GM18519 (cell line): ENCODE results near the gene ZCWPW1.
"Not testable (repeated sequence)": the region's sequence is repeated elsewhere in the genome, so short reads cannot be mapped to it uniquely, and the experiment has no call there.

Experiments used
- ATAC-seq: cut with Tn5 transposase; IDR thresholded peaks from one replicate; pipeline ENCODE4 v1.9.1; 2021; ENCODE audit warnings: mild to moderate bottlenecking, moderate library complexity; ENCODE audit not compliant: unreplicated experiment, low FRiP score

The ZCWPW1 gene

DNA sequence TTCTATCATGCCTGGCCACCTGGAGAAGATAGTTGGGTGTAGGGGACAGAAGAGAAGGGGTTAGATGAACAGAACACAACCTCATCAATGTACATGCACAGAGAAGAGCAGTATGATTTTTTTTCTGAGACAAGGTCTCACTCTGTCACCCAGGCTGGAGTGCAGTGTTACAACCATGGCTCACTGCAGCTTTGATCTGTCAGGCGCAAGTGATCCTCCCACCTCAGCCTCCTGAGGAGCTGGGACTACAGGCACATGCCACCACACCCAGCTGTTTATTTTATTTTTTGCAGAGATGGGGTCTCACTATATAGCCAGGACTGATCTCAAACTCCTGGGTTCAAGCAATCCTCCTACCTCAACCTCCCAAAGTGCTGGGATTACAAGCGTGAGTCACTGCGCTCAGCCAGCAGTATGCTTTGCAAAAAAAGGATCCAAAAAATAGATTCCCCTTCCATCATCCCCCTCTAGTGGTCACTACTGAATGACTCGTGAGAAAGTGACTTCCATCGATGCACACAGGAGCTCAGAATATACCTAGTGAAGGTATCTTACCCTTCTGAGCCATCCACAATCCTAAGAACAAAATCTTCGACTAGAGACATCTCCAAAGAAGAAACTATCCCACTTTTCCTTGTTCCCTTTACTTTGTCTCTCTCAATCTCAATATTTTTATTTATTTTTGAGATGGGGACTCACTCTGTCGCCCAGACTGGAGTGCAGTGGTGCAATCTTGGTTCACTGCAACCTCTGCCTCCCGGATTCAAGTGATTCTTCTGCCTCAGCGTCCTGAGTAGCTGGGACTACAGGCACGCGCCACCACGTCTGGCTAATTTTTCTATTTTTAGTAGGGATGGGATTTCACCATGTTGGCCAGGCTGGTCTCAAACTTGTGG lies 21.0 kb downstream of the ZCWPW1 start:
- ATAC-seq: no peak

DNA sequence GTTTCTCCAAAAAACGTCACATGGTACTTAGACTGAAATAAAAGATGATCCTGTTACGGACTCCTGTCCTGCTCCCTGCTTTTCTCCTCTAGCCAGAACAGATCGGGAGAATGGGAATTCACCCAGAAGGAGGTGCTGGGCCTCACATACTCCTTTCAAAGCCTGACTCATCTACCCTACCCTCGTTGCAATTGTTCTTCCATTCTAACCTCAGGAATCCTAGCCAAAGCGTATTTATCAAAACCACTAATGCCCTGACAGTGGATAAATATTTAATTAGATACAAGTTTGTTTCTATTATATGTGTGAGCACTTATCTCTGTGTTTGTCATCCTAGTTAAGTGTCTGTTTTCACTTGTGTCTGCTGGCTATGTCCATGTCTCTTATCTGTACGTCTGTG lies 21.7 kb downstream of the ZCWPW1 start:
- no peak for ATAC-seq

DNA sequence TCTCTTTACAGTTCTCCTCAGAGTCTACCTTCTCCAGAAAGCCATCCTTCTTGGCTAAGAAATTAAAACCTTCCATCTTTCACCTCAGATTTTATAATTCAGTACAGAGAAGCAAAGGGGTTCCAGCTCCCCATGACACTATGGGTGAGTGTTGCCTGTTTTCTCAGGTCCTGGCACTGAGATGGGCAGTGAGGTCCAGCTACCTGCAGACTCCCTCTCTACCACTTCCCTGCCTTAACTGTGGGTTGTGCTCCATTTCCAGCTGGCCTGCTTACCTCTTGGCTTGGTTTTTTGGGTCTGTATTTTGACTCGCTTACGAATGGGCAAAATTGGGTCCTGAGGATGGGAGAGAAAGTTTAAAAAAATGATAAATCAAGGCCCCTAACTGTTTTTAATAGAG lies 26.3 kb downstream of the ZCWPW1 start:
- no peak for ATAC-seq

DNA sequence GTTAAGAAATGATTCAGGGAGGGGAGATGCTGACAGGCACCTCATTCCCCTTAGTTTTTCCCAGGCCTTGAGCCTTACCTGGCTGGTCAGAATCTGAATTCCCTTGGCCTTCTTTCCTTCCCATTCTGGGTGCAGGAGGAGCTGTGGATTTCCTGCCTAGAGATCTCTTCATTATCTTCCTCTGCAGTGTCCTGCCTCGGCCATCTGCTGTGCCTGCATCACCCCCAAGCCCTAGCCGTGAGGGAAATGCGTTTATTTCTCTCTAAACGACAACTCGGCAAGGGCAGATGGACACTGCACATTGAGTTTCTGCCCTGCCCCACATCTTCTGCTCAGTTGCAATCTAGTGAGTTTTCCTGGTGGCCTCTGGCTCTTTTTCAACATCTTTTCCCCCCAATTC lies 26.7 kb downstream of the ZCWPW1 start:
- ATAC-seq: no peak

DNA sequence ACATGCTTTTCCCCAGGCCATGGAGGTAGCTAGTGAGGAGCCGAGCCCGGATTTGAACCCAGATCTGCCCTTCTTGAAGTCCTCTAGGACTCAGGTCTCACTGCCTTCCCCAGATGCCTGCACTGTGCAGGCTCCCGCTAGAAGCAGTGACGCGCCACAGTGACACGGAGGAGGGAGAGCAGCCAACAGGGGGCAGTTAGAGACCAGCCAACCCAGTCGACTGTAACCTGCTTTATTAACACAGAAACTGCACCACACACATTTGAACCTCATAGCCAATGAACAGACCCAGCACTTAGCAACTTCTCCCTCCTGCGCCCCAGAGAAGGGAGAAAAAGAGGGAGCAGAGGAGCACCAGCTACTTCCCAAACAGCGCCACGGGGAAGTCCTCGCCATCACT lies 27.8 kb downstream of the ZCWPW1 start:
- ATAC-seq: no peak

DNA sequence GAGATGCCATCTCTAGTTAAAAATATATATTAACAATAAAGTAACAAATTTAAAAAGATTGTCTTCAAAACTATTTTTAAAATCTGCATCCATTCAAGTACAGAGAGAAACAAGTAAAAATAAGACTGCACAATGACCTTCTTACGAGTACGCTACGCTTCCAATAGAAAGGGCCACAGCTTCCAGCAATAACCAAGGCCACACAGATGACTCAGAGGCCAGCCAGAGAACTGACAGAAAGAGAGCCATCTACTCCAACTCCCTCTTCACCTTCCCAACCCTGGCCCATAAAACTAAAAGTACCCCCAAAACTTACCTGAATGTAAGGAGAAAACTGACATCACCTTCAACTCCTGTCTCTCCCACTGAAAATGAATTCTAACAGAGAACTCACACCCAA lies 28.5 kb downstream of the ZCWPW1 start:
- ATAC-seq: no peak

DNA sequence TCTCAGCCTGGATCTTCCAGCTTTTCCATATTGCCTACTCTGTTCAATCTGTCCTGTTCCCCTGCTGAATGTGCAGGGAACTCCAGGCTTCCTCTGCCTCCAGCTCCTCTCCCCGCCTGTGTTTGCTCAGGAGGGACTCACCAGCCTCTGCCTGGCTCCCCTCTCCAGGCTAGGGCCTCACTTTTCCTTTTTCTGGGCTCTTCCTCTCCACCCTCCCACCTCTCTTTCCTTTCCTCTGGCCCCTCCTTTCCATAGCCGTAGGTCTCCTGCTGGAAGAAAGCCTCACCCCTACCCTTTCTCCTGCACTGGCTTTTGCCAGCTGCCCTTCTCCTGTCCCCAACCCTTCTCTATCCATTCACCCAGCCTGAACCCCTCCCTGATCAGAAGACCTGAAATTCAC lies 30.3 kb downstream of the ZCWPW1 start:
- no peak for ATAC-seq

DNA sequence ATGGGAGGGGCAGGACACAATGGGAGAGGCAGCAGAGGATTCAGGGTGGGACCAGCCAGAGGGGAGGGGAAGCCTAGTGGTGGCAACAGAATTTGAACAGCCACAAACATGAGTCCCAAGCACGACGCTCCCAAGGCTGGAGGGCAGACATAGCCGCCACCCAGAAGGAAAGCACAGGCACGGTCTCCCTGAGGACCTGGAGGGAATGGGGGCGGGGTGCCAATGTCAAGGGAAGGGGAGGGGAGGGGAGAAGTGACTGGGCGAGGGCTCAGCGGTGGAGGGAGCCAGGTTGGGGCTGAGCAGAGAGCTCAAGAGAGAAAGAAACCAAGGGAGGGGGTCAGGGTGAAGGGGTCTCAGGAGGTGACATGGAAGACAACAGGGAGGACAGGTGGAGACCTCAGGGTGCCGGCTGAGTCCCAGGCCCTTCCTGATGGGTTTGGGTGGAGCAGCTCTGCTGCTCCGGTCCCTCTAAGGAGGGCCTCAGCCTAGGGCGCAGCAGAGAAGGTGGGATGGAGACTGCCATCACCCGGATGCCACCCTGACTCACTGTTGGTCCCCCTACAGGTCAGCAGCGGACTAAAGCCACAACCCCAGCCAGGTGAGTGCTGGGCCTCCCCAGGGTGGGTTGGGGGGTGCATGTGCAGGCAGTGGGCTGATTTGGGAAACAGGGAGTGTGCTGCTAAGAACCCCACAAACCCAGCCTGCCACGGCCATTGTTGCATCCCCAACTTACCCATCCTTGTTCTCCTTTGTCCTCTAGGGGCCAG lies 31.0 kb downstream of the ZCWPW1 start:
- no peak for ATAC-seq

DNA sequence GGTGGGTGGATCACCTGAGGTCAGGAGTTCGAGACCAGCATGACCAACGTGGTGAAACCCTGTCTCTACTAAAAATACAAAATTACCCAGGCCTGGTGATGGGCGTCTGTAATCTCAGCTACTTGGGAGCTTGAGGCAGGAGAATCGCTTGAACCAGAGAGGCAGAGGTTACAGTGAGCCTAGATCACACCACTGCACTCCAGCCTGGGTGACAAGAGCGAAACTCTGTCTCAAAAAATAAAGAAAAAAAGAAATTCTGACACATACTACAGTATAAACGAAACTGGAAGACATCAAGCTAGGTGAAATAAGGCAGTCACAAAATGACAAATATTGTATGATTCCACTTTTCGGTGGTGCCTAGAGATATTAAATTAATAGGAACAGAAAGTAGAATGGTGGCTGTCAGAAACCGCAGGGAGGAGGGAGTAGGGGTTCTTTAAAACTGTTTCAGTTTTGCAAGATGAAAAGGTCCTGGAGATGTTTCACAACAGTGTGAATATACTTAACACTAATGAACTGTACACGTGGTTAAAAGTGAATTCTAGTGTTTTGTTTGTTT lies 32.0 kb downstream of the ZCWPW1 start:
- ATAC-seq: peak; percentile 89

DNA sequence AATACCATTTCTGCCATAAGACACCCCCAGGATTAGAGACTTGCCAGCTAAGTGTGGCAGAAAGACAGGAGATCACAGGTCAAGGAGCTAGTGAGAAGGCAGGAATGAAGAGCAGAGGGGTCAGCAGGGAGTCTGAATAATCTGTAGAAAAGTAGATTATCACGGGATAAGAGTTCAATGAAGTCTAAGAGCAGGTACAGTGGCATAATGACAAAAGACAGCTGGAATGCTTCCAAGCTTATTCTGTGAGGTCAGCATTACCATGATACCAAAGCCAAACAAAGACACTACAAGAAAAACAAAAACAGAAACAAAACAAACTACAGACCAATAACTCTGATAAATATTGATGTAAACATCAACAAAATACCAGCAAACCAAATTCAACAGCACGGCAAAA lies 34.4 kb downstream of the ZCWPW1 start:
- no peak for ATAC-seq

DNA sequence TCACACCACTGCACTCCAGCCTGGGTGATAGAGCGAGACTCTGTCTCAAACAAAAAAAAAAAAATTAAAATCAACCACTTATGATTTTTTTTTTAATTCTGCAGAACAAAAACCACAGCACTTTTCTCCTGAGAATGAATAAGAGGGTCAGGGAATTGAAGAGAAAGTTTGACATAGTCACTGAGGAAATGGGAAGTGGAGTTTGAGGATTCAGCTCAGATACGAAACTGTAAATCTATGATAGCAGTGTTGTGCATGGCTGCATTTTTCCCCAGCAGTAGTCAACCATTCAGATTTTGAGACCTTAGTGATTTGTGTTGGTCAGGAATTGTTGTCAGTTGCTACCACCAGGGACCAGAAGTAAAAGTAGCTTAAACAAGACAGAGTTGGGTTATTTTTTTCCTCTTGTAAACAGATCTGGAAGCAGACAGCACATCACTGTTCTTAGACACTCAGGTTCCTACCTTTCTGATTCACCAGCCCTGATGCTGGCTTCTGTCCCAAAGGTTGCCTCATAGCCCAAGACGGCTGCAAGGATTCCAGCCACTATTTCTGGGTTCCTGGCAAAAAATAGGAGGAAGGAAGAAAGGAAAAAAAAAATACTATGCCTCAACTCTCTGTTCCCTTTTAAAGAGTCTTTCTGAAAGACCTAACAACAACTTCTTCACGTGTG lies 35.1 kb downstream of the ZCWPW1 start:
- ATAC-seq: no peak

DNA sequence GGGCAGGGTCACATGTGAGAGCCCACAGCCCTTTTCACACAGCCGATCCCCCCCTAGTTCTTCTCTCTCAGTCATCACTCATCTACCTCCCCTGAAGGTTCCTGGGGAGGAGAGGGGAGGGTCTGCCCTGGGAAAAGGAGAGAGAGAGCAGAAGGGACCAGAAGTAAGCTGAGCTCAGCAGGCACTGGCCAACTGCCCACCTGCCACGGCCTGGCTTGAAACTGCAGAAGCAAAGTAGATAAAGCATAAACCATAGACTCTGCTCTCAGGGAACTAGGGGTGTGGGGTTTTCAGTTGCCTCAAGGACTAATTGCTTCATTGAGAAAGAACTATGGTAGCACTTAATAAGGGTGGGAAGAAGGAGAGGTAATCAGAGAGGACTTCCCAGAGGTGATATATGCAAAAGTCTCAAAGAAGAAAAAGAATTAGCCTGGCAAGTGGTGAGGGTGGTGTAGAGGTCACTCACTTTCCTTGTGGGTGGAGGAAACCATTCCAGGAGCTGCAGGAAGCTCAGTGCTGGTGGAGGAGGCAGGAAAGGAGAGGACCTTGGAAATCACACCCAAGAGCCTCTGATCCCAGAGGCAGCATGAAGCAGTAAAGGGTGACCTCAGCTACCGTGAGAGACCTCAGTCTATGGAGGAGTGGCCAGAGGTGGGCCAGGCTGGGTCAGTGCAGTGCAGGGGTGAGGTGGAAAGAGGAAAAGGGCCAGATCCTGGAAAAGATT lies 38.1 kb downstream of the ZCWPW1 start:
- no peak for ATAC-seq

DNA sequence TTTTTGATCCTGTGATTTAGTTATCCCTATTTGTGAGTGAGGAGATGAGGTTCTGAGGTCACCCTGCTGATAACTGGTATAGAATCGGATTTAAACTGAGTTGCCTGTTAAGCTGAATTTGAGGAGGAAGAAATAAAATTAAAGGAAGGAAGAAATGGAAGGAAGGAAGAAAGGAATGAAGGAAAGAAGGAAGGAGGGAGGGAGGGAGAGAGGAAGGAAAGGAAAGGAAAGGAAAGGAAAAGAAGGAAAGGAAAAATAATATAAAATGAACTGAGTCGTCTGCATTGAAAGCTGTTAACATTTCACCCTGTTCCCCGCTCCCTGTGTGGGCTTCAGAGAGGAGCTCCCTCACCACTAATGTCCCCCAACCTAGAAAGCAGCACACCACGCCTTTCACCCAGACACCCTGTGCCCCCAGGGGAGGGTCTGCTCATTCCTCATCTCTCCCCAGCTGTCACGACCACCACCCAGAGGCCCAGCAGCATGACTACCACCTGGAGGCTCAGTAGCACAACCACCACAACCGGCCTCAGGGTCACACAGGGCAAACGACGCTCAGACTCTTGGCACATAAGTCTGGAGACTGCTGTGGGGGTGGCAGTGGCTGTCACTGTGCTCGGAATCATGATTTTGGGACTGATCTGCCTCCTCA lies 38.9 kb downstream of the ZCWPW1 start:
- ATAC-seq: no peak

DNA sequence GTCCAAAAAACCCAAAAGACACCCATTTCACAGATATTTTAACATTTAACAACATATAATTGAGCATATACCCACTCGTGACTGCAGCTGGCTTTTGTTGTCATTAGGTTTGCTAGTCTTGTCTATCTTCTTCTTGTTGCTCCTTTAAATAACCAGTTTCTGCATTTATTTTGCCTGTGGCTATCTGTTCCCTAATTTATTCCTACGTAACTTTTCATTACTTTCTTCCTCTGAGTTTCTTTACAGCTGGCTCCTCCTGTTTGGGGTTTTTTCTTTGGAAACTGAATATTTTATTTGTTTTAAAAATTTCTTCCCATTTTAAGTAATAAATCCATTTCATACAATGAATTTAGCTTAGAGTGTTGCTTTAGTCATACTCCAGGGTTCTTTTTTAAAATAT lies 40.8 kb downstream of the ZCWPW1 start:
- no peak for ATAC-seq

DNA sequence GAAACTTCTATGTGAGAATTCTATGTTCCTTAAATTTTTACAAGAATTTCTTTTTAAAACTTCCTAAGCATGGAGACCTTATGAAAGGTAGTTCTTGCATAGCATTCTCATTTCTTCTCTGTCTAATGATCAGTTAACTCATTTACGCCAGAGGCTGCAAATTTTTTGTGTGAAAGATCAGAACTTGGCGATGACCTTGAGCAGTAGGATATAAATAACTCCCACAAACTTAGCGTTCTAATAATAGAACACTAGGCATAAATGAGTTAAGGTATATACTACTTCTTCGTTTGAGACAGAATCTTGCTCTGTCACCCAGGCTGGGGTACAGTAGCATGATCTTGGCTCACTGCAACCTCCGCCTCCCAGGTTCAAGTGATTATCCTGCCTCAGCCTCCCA lies 41.6 kb downstream of the ZCWPW1 start:
- ATAC-seq: no peak

DNA sequence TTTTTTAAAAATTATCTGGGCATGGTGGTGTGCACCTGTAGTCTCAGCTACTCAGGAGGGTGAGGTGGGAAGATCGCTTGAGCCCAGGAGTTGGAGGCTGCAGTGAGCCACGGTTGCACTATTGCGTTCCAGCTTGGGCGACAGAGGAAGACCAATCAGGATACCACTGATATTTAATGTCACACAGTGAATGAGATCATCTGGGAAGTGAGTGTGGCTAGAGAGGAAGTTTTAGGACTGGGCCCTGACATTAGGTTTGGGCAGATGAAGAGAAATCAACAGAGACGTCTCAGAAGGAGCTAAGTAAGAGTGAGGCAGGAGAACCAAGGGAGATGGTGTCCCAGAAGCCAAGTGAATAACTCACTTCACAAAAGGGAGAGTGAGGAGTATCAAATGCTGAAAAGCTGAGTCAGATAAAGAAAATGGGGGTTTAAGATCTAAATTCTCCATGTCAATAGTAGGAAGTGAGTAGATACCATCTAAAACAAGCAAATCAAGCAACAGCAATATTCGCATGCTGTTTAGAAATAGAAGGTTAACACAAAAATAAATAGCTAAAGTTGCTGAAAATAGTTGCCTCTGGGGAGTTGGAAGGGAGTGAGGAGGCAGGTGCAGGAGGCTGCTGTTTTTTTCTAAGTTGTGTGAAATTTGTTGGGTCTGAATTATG lies 43.7 kb downstream of the ZCWPW1 start:
- no peak for ATAC-seq

DNA sequence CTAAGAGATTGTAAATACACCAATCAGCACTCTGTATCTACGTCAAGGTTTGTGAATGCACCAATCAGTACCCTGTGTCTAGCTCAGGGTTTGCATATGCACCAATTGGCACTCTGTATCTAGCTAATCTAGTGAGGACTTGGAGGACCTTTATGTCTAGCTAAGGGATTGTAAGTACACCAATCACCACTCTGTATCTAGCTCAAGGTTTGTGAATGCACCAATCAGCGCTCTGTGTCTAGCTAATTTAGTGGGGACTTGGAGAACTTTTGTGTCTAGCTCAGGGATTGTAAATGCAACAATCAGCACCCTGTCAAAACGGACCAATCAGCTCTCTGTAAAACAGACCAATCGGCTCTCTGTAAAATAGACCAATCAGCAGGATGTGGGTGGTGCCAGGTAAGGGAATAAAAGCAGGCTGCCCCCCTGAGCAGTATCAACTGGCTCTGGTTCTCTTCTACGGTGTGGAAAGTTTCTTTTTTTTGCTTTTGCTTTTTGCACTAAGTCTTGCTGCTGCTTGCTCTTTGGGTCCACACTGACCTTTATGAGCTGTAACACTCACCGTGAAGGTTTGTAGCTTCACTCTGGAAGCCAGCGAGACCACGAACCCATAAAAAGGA lies 46.2 kb downstream of the ZCWPW1 start:
- not testable (repeated sequence) for ATAC-seq

DNA sequence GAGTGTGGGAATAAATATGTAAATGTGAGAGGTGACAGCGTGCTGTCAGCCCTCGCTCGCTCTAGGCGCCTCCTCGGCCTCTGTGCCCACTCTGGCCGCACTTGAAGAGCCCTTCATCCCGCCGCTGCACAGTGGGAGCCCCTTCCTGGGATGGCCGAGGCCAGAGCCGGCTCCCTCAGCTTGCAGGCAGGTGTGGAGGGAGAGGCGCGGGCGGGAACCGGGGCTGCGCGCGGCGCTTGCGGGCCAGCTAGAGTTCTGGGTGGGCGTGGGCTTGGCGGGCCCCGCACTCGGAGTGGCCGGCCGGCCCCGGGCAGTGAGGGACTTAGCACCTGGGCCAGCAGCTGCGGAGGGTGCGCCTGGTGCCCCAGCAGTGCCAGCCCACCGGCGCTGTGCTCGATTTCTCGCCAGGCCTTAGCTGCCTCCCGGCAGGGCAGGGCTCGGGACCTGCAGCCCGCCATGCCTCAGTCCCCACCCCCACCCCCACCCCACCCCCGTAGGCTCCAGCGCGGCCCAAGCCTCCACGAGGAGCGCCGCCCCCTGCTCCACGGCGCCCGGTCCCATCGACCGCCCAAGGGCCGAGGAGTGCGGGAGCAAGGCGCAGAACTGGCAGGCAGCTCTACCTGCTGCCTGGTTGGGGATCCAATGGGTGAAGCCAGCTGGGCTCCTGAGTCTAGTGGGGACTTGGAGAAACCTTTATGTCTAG lies 46.8 kb downstream of the ZCWPW1 start:
- not testable (repeated sequence) for ATAC-seq
